HUES48 (cell line): Measurements from ENCODE around the gene GNLY.

Source experiments
- H3K27ac ChIP-seq: one replicate; pipeline ENCODE4 v1.7.0; 2013; ENCODE audit warnings: low read depth, low read length, inconsistent platforms
- H3K27me3 ChIP-seq: 2 replicates; pipeline ENCODE4 v1.6.1; 2013; ENCODE audit warnings: mild to moderate bottlenecking, low read length; ENCODE audit not compliant: control insufficient read depth, insufficient read depth
- H3K36me3 ChIP-seq: 2 replicates; pipeline ENCODE4 v1.6.1; 2013; ENCODE audit warnings: low read length; ENCODE audit not compliant: control insufficient read depth, insufficient read depth
- H3K4me1 ChIP-seq: 2 replicates; pipeline ENCODE4 v1.6.1; 2013; ENCODE audit warnings: mild to moderate bottlenecking, low read length; ENCODE audit not compliant: control insufficient read depth, insufficient read depth
- H3K4me3 ChIP-seq: 2 replicates; pipeline ENCODE4 v1.5.1; 2013; ENCODE audit warnings: mild to moderate bottlenecking, low read depth, low read length
- H3K9ac ChIP-seq: 2 replicates; pipeline ENCODE4 v1.6.1; 2013; ENCODE audit warnings: mild to moderate bottlenecking, low read depth, low read length, moderate library complexity
- H3K9me3 ChIP-seq: 2 replicates; pipeline ENCODE4 v1.6.1; 2013; ENCODE audit warnings: low read length; ENCODE audit not compliant: control insufficient read depth, insufficient read depth

GNLY gene

DNA sequence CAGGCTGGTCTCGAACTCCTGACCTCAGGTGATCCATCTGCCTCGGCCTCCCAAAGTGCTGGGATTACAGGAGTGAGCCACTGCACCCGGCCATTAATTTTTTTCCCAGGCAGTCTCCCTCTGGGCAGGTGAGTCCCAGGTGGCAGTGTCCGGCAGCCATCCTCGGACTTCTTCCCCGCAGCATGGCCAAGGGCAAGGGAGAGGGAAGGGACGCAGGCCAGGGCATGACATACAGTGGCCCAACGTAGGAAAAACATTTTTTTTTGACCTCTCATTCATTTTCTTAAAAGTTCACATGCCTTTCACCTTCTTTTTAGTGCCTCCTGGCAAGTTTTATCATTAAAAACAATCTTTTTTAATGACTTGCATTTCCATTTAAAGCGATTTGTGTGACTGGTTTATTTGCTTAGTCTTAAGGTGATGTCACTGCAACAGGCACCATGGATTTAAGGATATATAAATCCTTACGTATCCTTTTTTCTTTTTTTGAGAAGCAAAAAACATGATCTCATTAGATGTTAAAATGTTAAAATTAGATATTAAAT, 36.6 kb downstream of the GNLY start:
- Histone ChIP-seq H3K9me3 (no peaks in the 10 kb centered on the region), H3K4me1 (no peaks in the 10 kb centered on the region), H3K36me3 (no peaks in the 10 kb centered on the region), H3K27ac (no peak overlapping the region), H3K4me3 (no peak overlapping the region), H3K27me3 (peaks cover 4% of the 10 kb centered on the region; the same call in 1 of the 2 replicates), H3K9ac (no peak overlapping the region)

DNA sequence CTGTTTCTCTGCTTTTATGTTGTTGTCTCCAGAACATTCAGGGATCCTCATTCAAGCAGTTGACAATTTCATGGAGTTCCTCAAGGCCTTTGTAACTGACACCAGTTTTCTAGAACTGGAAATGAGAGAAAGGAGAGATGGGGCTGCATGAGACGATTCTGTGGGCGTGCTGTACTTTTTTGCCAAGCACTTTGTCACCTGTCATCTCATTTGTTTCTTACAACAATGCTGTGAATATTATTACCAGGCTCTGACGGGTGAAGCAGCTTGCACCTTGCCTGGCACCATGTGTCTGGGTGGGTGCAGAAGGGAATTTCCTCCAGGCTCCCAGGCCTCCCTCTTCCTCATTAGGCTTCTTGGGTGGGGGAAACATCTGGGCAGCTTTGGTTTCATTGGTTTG, 37.4 kb downstream of the GNLY start:
- Histone ChIP-seq H3K36me3 (no peaks in the 10 kb centered on the region), H3K9ac (no peak overlapping the region), H3K4me3 (no peak overlapping the region), H3K27me3 (peaks cover 4% of the 10 kb centered on the region; the same call in 1 of the 2 replicates), H3K9me3 (no peaks in the 10 kb centered on the region), H3K4me1 (no peaks in the 10 kb centered on the region), H3K27ac (no peak overlapping the region)

DNA sequence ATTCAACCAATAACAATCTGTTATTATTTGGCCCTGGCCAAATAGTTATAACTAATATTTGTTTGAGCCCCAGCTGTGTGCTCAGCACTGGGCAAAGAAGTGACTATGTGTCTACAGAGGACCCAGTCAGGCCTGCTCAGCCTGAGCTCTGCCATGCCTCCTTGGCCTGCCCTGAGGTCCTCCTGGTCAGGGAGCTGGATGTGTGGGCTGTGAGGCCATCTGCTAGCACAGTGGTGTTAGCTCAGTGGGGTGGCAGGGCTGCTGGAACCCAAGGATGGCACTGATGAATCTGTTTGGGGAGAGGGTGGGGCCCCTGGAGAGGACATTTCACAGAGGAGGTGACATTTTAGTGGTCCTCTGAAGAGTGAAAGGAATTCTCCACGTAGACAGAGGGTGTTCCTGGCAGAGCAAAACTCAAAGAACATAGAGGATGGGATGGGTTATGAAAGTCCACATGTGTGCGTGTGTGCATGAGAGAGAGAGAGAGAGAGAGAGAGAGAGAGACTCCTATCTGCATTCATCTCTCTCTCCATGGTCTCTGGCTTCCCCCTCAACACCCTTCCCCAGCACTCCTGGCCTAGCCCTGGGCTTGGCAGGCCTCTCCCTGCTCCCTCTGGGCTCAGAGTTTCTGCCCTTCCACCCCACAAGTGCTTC, 38.4 kb downstream of the GNLY start:
- H3K27ac ChIP-seq, result no peak overlapping the region
- no peaks in the 10 kb centered on the region for H3K9me3 ChIP-seq

DNA sequence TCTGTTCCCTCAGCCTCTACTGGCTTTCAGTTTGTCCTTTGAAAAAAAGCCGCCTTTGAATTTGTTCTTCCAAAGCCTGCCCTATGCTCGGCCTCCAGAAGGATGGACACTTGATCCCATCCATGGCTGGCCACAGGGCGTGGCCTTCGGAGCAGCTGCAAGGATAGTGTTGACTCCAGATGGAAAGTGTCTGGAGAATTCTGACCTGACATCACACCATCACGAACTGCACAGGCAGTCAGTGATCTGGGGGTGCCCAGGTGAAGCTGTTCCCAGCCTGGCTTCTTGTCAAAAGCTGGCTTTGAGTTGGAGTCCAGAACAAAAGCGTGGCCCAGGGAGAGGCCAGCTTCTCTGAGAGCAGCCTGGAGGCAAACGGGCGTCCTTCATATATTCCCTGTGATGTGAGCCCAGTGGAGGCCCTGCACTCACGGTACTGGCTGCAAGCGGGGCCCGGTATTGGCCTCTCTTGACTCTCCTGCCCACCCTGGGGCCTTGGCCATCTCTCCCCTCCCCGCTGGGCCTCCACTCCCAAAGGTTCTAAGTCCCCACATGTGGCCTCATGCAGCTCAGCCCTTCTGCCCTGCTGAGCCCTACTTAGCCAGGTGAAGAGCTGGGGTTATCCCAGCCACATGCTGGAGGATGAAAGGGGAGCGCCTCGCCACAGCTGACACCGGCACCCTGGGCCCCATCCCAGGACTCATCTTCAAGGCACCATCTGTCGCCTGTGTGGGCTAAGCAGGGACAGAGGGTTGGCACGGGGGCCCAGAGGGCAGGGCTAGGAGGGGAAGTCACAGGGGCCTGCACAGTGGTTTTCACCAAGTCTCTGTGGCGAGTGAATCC, 39.2 kb downstream of the GNLY start:
- Histone ChIP-seq H3K27ac (no peak overlapping the region), H3K9me3 (no peaks in the 10 kb centered on the region), H3K4me3 (no peak overlapping the region), H3K9ac (no peak overlapping the region), H3K36me3 (no peaks in the 10 kb centered on the region), H3K4me1 (no peaks in the 10 kb centered on the region), H3K27me3 (peaks cover 4% of the 10 kb centered on the region; the same call in 1 of the 2 replicates)

More for the DNA sequence above, 38.4 kb downstream of the GNLY start:
- Histone ChIP-seq H3K4me3 (no peak overlapping the region), H3K9ac (no peak overlapping the region), H3K4me1 (no peaks in the 10 kb centered on the region), H3K36me3 (no peaks in the 10 kb centered on the region), H3K27me3 (peaks cover 4% of the 10 kb centered on the region; the same call in 1 of the 2 replicates)

DNA sequence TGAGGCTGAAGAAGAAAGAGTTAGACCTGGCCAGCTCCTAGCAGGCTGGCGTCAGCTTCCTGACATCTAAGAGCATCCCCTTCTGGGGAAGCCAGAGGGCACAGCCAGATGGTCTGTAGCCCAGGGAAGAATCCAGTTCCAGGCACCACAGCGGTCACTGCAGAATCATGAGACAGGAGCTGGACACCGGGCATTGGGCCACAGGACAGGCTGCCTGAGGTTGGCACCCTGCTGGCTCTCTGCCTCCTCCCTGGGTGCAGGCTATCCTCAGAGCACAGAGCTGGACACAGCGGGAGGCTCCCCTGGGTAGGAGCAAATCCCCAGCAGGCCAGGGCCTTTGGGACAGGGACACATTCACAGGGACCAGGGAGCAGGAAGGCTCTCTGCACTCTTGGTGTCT, 39.9 kb downstream of the GNLY start:
- H3K9me3 ChIP-seq, result no peaks in the 10 kb centered on the region
- peaks cover 4% of the 10 kb centered on the region; the same call in 1 of the 2 replicates for H3K27me3 ChIP-seq
- no peak overlapping the region for H3K4me3 ChIP-seq
- H3K9ac ChIP-seq, result no peak overlapping the region
- no peaks in the 10 kb centered on the region for H3K4me1 ChIP-seq
- no peaks in the 10 kb centered on the region for H3K36me3 ChIP-seq
- no peak overlapping the region for H3K27ac ChIP-seq

DNA sequence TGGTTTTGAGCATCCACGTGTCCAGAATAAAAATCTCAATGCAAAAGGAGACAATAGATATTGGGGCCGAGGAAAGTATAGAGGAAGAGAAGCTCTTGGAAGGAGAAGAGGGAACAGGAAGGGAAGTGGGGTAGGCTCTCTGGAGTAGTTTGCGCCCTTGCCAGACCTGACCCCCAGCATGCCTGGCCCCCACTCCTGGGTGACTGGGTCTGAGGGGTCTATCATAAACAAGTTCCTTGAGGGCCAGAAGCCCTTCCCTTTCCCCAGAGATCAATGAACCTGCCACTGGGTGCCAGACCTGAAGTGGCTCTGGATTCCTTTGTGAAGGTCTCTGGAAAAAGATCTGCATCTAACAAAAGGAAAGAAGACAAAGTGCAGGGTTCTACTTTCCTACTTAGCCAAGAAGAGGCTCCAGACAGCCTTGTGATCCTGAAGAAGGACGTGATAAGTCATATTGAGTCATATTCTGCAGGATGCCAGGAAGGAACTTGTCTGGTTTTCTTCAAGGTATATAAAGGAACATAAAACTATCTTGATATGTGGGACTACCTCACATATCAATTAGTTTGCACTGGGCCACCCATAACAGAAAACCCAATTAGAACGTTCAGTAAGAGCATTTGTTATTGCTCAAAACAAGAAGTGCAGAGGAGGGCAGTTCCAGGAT, 40.9 kb downstream of the GNLY start:
- Histone ChIP-seq H3K4me1 (no peaks in the 10 kb centered on the region), H3K4me3 (no peak overlapping the region), H3K36me3 (no peaks in the 10 kb centered on the region), H3K9me3 (no peaks in the 10 kb centered on the region), H3K27me3 (peaks cover 4% of the 10 kb centered on the region; the same call in 1 of the 2 replicates), H3K9ac (no peak overlapping the region), H3K27ac (no peak overlapping the region)

DNA sequence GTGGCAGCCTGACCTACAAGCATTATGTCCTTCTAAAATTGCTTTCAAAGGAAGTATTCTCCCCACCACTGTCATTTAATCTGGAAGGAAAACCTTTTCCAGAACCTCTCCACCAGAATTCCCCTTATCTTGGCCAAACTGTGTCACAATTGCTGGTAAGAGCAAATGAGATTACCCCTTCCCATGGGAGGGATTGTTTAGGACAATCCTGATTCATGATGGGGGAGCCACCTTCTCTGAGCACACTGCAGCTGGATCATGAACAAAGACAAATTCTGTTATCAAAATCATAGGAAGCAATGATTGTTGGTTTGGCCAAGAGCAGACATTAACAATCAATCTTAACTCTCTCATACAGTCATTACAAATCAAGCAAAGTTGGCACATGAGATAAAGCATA, 41.5 kb downstream of the GNLY start:
- no peak overlapping the region for H3K4me3 ChIP-seq
- H3K9me3 ChIP-seq, result no peaks in the 10 kb centered on the region
- H3K36me3 ChIP-seq, result no peaks in the 10 kb centered on the region
- H3K27me3 ChIP-seq, result peaks cover 4% of the 10 kb centered on the region; the same call in 1 of the 2 replicates
- H3K4me1 ChIP-seq, result no peaks in the 10 kb centered on the region
- no peak overlapping the region for H3K27ac ChIP-seq
- H3K9ac ChIP-seq, result no peak overlapping the region

DNA sequence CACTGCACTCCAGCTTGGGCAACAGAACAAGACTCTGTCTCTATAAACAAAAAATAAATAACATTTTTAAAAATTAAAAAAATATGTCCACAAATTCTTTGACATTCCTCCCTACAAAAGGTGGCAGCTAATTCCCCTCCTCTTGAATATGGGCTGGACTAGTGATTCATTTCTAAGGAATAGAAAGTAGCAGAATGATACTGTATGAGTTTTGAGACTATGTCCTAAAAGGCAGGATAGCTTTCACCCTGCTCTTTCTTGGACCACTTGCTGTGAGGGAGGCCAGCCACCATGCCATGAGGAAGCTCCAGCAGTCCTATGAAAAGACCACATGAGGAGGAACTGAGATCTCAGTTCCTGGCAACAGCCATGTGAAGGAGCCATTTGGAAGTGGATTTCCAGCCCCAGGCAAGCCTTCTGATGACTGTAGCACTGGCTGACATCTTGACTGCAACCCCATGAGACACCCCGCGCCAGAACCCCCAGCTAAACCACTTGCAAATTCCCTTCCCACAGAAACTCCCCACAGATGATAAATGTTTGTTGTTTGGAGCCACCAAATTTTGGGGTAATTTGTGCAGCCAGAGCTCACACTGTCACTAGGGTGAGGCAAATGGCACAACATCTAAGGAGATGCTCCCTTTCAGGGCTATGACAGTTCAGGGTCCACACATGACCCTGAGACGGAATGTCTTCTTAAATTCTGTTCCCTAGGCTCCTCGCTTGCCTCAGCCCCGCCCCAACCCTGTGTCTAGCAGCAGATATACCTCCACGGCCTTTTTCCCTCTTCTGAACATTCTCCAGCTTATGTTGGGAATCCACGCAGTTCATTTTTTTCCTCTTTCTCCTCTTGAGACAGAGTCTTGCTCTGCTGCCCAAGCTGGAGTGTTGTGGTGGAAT, 42.5 kb downstream of the GNLY start:
- Histone ChIP-seq H3K9me3 (no peaks in the 10 kb centered on the region), H3K36me3 (no peaks in the 10 kb centered on the region), H3K27me3 (peaks cover 4% of the 10 kb centered on the region; the same call in 1 of the 2 replicates), H3K9ac (no peak overlapping the region), H3K4me3 (no peak overlapping the region), H3K27ac (no peak overlapping the region), H3K4me1 (no peaks in the 10 kb centered on the region)

DNA sequence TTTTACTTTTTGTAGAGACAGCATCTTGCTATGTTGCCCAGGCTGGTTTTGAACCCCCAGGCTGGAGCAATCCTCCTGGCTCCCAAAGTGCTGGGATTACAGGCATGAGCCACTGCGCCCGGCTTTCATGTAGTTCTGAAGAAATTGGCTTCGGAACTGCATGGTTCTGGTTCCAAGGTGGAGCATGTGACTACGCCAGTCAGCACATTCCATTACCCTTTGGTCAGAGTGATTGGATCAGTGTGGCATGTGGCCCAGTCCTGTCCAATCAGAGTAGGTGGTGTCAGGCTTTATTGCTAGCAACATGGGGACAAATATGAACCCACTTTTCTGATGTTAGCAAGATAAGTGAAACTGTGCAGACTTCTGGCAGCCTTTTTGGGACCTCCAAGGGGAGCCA, 43.3 kb downstream of the GNLY start:
- Histone ChIP-seq H3K4me3 (no peak overlapping the region), H3K4me1 (peaks cover 5% of the 10 kb centered on the region; the same call in 1 of the 2 replicates), H3K9ac (no peak overlapping the region), H3K36me3 (no peaks in the 10 kb centered on the region), H3K27me3 (peaks cover 4% of the 10 kb centered on the region; the same call in 1 of the 2 replicates), H3K9me3 (no peaks in the 10 kb centered on the region), H3K27ac (no peak overlapping the region)

DNA sequence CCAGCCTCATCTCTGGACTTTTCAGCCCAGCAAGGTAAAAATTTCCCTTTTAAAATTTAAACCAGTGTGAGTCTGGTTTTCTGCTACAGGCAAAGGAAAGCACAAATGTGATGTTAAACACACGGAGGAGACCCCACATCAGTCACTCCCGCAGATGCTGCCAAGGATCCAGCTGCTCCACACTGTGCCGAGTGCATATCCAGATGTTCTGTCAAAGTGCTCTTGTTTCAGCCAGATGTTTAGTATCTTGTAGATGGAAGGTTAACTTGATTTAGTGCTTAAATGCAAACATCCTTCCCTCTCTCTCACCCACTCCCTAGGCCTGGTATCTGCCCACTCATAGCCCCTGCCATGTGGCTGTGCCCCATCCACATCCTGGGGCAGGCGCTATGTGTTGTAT, 43.8 kb downstream of the GNLY start:
- Histone ChIP-seq H3K27me3 (peaks cover 4% of the 10 kb centered on the region; the same call in 1 of the 2 replicates), H3K9ac (no peak overlapping the region), H3K9me3 (no peaks in the 10 kb centered on the region), H3K27ac (no peak overlapping the region), H3K4me3 (no peak overlapping the region), H3K36me3 (no peaks in the 10 kb centered on the region), H3K4me1 (peaks cover 5% of the 10 kb centered on the region; the same call in 1 of the 2 replicates)
